ENCODE data around the gene KRTAP2-3.
"Not testable (repeated sequence)": the region's sequence is repeated elsewhere in the genome, so short reads cannot be mapped to it uniquely, and the experiment has no call there.

Gene KRTAP2-3

DNA sequence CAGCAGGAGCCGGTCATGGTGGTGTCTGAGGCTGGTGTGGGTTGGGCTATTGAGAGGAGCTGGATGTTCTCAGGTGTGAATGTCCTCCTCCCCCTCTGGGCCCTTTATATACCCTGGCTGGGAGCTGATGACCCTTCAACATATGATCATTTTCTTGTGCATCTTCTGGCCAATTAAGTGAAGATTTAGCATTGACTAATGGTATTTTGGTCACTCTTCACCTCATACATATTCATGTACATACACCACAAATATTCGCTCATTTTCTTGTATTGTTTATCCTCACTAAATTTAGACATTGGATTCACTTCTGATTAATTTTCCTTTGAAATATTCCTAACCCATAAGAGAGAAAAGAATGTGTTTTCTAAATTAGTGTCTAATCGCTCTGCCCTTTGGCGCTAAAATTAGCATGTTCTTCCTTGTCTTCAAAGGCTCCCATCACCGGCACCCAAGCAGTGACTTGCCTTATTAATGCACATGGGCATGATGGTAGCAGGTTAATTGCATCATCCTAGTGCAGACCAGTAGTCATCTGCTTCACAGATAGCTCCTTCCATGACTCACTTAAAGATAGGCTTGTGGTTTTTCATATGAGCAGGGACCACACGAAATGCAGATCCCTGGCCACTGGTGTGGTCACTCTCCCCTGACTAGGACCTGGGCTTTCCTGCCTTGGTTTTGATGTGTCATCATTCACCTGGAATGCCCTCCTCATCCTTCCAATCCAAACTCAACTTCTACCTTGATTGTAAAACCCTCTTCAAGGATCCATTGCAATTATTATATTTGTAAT lies 6.1 kb upstream of the KRTAP2-3 start, which contains the start of gene KRTAP2-4:
Gene KRTAP2-4 (minus strand): TSS at position 51 of the 796 bp plus-strand sequence. CDS start 34 bp downstream, at position 17.
- DNase-seq, result no peak

DNA sequence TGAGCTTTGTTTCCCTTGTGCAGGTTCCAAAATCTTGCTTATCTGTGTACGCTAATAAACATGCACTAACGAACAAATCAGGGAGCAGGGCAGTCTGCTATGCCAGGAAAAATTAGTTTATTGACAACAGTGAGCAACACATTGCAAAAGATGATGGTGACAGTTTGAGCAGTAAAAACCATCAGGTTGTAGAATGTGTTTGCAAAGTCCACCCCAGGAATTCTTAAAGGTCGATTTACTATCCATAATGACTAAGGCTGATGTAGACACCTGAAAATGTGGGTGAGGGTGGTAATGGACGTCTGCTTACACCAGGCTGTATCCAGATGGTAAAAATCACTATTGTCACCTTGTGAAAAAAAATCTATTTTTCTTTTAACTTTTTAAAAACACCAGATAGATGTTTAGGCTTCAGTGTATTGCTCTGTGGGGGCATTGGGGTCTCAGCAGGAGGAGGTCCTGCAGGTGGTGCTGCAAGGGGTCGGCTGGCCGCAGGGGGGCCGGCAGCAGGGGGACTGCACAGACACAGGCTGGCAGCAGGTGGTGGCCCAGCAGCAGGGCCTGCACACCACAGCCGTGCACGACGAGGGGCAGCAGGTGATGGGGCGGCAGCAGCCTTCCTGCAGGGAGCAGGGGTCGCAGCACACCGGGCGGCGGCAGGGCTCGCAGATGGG lies 5.2 kb upstream of the KRTAP2-3 start:
- DNase-seq, result not testable (repeated sequence)

DNA sequence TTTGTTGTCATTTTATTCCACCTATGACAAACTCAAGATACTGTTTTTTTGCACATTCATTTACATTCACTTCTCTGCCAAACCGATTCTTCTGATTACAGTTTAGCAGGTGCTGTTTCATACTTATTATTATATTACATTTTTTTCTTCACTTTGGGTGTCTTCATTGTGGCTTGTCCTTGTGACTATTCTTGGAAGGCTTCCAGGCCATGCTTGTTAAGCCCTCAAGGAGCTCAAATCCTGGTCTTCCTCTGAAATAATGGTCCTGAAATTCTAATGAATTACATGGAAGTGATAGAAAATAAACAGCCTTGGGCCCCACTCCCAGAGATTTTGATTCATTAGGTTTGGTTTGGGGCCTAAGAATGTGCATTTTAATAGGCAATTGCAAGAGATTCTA lies 4.4 kb upstream of the KRTAP2-3 start:
- DNase-seq, result no peak

DNA sequence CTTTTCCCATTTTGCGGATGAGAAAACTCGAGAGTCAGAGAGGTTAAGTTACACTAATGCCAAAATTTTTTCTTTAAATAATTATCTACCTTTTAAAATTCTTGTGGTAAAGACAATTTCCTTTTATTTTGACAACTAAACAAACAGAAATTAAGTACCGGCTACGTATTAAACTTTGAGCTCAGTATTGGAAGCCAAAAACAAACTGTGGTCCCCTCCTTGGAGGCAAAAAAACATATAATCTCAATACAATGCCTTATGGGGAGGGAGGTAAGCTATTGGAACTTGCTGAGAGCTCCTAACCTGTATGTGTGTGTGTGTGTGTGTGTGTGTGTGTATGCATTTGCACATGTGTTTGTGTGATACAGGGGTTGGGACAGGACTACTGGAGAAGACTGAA lies 3.5 kb upstream of the KRTAP2-3 start:
- no peak for DNase-seq

DNA sequence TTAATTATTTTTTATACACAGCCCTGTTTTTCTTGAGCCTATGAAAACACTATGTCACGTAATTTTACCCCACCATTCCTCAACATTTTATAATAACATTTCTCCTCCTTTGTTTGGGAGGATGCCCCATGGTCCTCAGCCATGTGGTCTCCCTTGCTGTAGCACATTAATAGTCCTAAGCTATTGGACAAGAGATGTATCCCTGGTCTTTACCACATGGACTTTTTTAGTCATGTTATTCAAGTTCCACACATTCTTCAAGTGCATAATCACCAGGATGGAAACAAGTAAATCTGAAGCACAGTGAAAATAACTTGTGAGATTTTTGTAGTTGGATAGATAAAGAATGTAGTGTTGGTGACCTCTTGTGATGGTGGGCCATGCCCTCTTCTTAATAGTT lies 2.0 kb upstream of the KRTAP2-3 start:
- DNase-seq, result no peak

DNA sequence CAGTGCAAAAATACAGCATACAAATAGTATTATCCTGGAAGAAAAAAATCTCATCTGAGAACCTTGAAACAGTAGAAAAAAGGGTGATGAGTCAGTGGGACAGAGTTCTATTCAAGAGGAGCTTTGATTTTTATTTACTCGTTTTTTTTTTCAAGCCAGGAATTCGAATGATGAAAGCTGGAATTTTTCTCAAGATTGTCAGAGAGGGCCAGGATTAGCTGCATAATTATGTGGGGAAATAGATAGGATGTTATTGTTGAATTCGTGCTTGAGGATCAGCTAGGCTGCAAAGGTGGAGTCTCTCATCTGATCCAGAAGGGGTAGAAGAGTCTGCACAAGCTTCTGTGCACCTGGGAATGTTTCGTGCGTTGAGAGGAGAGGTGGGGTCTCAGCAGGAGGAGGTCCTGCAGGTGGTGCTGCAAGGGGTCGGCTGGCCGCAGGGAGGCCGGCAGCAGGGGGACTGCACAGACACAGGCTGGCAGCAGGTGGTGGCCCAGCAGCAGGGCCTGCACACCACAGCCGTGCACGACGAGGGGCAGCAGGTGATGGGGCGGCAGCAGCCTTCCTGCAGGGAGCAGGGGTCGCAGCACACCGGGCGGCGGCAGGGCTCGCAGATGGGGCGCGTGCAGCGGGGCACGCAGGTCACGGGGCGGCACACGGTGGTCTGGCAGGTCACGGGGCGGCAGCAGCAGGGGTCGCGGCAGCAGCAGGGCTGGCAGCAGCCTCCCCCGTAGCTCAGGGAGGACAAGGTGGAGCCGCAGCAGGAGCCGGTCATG lies 450 bp downstream of the KRTAP2-3 start:
- DNase-seq, result not testable (repeated sequence)

DNA sequence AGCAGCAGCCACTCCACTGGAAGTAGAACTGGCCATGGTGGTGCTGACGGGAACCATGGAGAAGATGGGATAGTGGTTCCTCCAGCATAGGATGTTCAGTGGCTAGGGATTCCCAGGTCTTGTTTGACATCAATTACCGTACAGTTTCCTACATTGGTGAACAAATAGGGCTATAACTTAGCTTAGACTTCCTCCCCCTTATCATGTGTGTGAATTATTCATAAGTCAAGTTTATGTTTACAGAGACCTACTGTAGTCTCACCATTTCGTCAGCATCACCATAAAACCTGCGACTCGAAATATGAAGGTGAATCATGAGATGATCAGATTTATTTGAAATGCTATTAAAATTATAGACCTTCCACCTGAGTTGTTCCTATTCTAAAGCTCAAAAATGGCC lies 1.2 kb downstream of the KRTAP2-3 start:
- DNase-seq, result no peak

DNA sequence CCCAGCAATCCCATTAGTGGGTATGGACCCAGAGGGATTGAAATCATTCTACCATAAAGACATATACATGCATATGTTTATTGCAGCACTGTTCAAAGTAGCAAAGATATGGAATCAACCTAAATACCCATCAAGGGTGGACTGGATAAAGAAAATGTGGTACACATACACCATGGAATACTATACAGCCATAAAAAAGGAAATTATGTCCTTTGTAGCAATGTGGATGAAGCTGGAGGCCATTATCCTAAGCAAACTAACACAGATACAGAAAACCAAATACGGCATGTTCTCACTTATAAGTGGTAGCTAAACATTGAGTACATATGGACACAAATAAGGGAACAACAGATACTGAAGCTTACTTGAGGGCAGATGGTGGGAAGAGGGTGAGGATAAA lies 2.4 kb downstream of the KRTAP2-3 start:
- no peak for DNase-seq

DNA sequence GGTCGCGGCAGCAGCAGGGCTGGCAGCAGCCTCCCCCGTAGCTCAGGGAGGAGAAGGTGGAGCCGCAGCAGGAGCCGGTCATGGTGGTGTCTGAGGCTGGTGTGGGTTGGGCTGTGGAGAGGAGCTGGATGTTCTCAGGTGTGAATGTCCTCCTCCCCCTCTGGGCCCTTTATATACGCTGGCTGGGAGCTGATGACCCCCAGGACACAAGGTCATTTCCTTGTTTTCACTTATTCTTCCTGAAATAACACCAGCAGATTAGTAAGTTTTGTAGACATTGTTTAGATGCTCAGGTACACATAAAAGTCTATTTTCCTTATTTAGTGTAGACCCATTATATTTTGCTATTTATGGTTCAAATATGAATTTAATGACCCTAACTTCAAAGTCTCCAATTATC lies 4.8 kb downstream of the KRTAP2-3 start, which contains the start of gene KRTAP2-2:
Gene KRTAP2-2 (minus strand): TSS at position 101 of the 400 bp plus-strand sequence. CDS start 19 bp downstream, at position 82.
- DNase-seq, result not testable (repeated sequence)

DNA sequence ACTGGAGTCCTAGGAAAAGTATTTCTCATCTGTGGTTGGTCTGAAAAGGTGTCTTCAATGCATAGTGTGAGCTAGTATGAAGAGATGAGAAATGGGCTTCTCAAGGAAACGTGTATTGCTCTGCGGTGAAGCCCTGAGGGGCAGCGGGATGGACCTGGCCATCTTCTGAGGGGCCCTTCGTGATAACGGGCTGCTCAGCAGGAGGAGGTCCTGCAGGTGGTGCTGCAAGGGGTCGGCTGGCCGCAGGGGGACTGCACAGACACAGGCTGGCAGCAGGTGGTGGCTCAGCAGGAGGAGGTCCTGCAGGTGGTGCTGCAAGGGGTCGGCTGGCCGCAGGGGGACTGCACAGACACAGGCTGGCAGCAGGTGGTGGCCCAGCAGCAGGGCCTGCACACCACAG lies 5.4 kb downstream of the KRTAP2-3 start:
- DNase-seq, result not testable (repeated sequence)

DNA sequence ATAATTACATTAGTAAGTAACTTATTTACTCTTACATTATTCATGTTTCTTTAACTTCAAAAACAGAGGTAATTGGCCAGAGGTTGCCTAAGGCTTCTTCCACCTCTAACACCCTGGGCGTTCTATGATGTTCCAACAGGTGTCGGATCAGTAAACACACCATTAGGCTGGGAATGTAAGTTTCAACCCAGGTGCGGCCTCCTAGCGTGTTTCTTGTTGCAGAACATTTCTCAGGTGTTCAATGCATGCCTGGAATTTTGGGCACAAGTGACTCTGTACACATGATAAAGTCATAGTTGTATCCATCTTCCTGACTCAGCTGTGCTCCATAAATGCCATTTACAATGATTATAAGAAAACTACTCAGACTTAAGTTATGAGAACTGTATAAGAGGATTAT lies 5.9 kb downstream of the KRTAP2-3 start:
- DNase-seq, result no peak

DNA sequence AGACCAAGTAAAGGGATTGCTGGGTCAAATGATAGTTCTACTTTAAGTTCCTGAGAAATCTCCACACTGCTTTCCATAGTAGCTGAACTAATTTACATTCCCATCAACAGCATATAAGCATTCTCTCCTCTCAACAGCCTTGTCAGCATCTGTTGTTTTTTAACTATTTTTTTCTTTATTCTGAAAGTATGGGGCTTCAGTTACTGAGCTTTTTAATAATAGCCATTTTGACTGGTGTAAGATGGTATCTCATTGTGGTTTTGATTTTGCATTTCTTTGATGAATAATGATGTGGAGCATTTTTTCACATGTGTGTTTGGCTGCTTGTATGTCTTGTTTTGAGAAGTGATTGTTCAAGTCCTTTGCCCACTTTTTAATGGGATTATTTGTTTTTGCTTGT lies 7.3 kb downstream of the KRTAP2-3 start:
- DNase-seq, result no peak

DNA sequence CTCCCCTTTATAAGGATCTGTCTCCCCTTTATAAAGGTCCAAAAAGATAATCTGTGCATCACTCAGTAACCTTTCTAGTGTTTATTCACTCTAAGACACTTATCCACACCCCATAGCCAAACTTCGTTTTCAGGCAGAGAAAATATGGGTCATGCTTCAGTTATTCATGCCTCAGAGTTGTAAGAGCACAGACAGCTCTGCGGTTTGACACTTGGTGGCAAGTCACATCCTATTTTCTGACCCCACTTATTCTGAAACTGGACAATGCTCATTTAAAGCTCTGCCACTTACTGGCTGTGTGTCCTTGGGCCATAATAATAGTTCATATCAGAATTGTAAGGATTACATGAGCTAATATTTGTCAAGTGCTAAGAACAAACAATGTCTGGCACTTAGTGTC lies 10.8 kb downstream of the KRTAP2-3 start:
- DNase-seq, result peak; percentile 25

DNA sequence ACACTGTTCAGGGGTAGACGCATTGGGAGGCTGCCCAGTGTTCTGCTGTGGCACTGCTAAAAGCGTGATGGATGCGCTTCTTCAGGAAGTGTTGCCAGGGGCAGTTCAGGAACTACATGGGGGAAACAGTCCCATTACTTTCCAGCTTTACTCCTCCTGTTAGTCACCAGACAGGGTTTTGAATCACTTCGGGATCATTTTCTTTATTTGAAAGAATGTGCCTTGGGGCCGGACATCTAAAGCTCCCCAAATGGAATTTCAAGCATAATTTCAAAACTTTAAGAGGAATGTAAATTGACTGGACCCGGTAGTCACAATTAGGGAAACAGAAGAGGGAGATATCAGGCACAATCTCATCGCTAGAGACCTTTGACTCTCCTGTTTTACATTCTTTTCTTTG lies 11.5 kb downstream of the KRTAP2-3 start:
- DNase-seq, result no peak

DNA sequence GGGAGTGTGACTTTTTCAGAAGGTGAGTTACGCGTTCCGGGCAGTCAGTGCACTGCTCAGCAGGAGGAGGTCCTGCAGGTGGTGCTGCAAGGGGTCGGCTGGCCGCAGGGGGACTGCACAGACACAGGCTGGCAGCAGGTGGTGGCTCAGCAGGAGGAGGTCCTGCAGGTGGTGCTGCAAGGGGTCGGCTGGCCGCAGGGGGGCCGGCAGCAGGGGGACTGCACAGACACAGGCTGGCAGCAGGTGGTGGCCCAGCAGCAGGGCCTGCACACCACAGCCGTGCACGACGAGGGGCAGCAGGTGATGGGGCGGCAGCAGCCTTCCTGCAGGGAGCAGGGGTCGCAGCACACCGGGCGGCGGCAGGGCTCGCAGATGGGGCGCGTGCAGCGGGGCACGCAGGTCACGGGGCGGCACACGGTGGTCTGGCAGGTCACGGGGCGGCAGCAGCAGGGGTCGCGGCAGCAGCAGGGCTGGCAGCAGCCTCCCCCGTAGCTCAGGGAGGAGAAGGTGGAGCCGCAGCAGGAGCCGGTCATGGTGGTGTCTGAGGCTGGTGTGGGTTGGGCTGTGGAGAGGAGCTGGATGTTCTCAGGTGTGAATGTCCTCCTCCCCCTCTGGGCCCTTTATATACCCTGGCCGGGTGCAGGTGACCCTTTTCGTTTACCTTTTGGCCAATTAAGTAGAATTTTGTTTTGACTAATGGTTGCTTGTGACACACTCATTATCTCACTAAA lies 13.0 kb downstream of the KRTAP2-3 start, which contains the start of gene KRTAP2-1:
Gene KRTAP2-1 (minus strand): TSS at position 582 of the 731 bp plus-strand sequence. CDS start 49 bp downstream, at position 533.
- DNase-seq, result peak; percentile 28

DNA sequence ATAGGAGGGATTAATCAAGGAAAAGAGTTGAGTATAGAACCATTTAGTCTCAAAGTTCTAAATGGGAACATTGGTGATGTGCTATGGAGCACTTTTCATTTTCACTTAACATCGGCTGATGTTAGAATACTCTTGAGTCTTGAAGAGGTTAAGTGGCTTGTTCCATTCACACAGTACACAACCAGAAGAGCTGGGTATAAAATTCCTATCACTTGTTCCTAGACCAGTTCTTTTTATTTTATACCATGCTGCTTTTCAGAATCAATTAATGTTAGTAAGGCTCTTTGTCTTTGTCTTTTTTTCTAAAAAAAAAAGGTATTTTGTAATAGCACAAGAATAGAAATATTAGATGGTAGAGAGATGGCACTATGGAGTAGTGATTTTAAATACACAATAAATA lies 17.0 kb downstream of the KRTAP2-3 start:
- DNase-seq, result no peak

DNA sequence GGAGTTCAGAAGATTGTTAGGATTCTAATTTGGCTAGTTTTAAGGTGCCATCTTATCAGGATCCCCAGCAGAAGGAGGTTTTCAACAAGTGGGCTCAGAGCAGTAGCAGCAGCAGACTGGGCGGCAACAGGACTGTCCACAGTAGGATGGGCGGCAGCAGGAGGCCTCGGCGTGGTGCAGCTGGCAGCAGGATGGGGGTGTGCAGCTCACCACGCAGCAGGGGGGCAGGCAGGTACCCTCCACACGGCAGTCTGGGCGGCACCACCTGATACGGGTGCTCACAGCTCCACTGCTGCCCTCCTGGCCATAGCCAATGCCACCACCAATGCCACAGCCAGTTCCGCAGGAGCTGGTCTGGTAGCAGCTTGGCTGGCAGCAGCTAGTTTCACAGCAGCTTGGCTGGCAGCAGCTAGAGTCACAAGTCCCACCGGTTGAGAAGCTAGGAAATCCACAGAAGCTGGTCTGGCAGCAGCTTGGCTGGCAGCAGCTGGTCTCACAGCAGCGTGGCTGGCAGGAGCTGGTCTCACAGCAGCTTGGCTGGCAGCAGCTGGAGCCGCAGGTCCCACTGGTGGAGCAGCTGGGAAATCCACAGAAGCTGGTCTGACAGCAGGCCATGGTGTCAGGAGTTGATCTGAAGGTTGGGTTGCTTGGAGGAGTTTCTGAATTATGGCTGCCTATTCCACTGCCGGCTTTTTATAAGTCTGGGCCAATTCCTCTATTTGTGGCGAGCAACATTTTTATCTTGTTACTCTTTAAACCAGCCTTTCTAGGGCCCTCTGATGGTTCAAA lies 18.9 kb downstream of the KRTAP2-3 start, which contains the start of gene KRTAP1-1:
Gene KRTAP1-1 (minus strand): TSS at position 668 of the 789 bp plus-strand sequence. CDS start 53 bp downstream, at position 615.
- DNase-seq, result peak; percentile 81

DNA sequence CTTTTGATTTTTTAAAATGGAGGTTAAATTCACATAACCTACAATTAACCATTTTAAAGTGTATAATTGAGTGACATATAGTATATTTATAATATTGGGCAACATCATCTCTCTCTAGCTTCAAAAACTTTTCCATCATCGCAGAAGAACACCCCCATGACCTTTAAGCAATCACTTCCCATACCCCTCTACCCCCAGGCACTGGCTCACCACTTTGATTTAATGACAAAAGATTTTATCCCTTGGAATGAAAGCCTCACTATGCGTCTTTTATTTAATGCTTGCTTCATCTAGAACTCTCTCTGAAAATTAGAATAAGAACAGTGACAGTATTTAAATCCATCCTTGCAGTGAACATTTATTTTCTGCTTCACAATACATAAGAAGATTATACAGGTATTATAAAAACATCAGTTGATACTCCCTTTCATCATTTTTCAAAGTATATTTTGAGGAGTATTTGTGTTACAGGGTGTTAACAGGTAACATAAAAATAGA lies 22.0 kb downstream of the KRTAP2-3 start:
- DNase-seq, result no peak

DNA sequence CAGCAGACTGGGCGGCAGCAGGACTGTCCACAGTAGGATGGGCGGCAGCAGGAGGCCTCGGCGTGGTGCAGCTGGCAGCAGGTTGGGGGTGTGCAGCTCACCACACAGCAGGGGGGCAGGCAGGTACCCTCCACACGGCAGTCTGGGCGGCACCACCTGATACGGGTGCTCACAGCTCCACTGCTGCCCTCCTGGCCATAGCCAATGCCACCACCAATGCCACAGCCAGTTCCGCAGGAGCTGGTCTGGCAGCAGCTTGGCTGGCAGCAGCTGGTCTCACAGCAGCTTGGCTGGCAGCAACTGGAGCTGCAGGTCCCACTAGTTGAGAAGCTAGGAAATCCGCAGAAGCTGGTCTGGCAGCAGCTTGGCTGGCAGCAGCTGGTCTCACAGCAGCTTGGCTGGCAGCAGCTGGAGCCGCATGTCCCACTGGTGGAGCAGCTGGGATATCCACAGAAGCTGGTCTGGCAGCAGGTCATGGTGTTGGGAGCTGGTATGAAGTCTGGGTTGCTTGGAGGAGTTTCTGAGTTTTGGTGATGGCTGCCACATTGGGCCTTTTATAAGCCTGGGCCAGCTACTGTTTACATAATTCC lies 25.5 kb downstream of the KRTAP2-3 start, which contains the start of gene KRTAP1-3:
Gene KRTAP1-3 (minus strand): TSS at position 529 of the 590 bp plus-strand sequence. CDS start 53 bp downstream, at position 476.
- DNase-seq, result peak; percentile 76

DNA sequence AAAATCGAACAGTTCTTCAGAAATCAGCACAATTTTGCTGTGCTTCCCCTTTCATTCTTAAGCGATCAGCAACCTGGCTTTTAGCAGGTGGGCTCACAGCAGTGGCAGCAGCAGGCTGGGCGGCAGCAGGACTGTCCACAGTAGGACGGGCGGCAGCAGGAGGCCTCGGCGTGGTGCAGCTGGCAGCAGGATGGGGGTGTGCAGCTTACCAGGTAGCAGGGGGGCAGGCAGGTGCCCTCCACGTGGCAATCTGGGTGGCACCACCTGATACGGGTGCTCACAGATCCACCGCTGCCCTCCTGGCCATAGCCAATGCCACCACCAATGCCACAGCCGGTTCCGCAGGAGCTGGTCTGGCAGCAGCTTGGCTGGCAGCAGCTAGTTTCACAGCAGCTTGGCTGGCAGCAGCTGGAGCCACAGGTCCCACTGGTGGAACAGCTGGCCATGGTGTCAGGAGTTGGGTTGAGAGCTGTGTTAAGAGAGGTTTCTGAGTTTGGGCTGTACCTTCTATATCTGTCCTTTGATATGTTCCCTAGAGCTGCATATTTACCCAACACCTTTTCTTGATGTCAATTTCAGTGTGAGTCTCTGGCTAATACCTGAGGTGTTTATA lies 30.2 kb downstream of the KRTAP2-3 start, which contains the start of gene KRTAP1-4:
Gene KRTAP1-4 (minus strand): TSS at position 563 of the 613 bp plus-strand sequence. CDS start 117 bp downstream, at position 446.
- DNase-seq, result peak; percentile 69
